Esophagus muscularis mucosa (tissue), 4 donors: ENCODE data around the gene TMEM220. TPM values are rescaled to one million over a fixed set of nuclear protein-coding genes. Genes with fewer than 3 reads are reported as not detected.

Experiments
- DNase-seq: peaks from one replicate; pipeline ENCODE4 v3.0.0-alpha.2; 2017; ENCODE audit errors: extremely low spot score
- H3K27ac ChIP-seq, 4 donors: fragments of 200-600 bp; sonication (generic); replicated peaks in 1 of 4; 1 replicate in 3 of 4; 2 replicates in 1 of 4; pipeline ENCODE4 v1.5.1; 2016 to 2019; ENCODE audit warnings: mild to moderate bottlenecking in 1 of 4
- H3K27me3 ChIP-seq, 4 donors: fragments of 200-600 bp; sonication (generic); one replicate each; pipeline versions ENCODE4 v1.5.1 to v1.6.0; 2016 to 2019
- H3K36me3 ChIP-seq, 4 donors: fragments of 200-600 bp; sonication (generic); one replicate each; pipeline ENCODE4 v1.5.1; 2016 to 2019
- H3K4me1 ChIP-seq, 4 donors: fragments of 200-600 bp; sonication (generic); one replicate each; pipeline ENCODE4 v1.5.1; 2016 to 2019
- H3K4me3 ChIP-seq, 4 donors: fragments of 200-600 bp; sonication (generic); 1 replicate in 2 of 4; 2 replicates in 2 of 4; pipeline ENCODE4 v1.5.1; 2016 to 2019; ENCODE audit warnings: mild to moderate bottlenecking in 4 of 4, moderate library complexity in 1 of 4
- H3K9me3 ChIP-seq, 4 donors: fragments of 200-600 bp; sonication (generic); 1 replicate in 3 of 4; 2 replicates in 1 of 4; pipeline ENCODE4 v1.5.1; 2016 to 2019
- CTCF ChIP-seq, 3 experiments: fragments of 200-600 bp in 2 of 3; fragments of 450-650 bp in 1 of 3; sonication (generic) in 2 of 3; IDR thresholded peaks; one replicate each; pipeline ENCODE4 v1.5.1; 2017 to 2019; ENCODE audit warnings: antibody characterized with exemption in 3 of 3, mild to moderate bottlenecking in 2 of 3, moderate library complexity in 1 of 3
- EP300 ChIP-seq: sonication (generic); formaldehyde crosslinking; IDR thresholded peaks from one replicate; pipeline ENCODE4 v1.6.1; 2017; ENCODE audit warnings: antibody characterized with exemption
- POLR2A ChIP-seq: fragments of 450-650 bp; IDR thresholded peaks from one replicate; pipeline ENCODE4 v1.6.1; 2017; ENCODE audit warnings: antibody characterized with exemption, moderate library complexity, mild to moderate bottlenecking, low read depth
- POLR2AphosphoS5 ChIP-seq, 2 donors: sonication (generic); formaldehyde crosslinking; IDR thresholded peaks; one replicate each; pipeline ENCODE4 v1.6.1; 2017; ENCODE audit warnings: antibody characterized with exemption in 2 of 2
- WGBS: methylation state at CpG from one replicate; pipeline ENCODE4 v1.1.5; 2018; 5-methylcytosine and 5-hydroxymethylcytosine counted together
- intact Hi-C: fragments of 100-400 bp; cut with DNase I; formaldehyde crosslinking; loops from one replicate; pipeline ENCODE4 v1.15.1; 2023
- total RNA-seq, 4 donors: library from RNA; depleted of rRNA; stranded (reverse); fragments of >200 nt; gene quantifications; one replicate each; pipeline versions ENCODE4 v1.1.0 to v1.2.1, GENCODE V29; 2016

Gene TMEM220
- total RNA-seq, 4 donors from 2014 or later: 7.5 to 15.4 (median 11.1) TPM

- Histone ChIP-seq H3K27me3 (no peaks in the 10 kb centered on the region), H3K4me3 (no peak overlapping the region), H3K27ac (no peak overlapping the region), H3K4me1 (peaks cover 0 to 1% (median under 1%) of the 10 kb centered on the region in 4 donors), H3K36me3 (peaks cover 42 to 74% (median 60%) of the 10 kb centered on the region in 4 donors), H3K9me3 (no peaks in the 10 kb centered on the region)
- no peak for TF ChIP-seq CTCF (IDR thresholded peaks at IDR 0.05)
- no peak for TF ChIP-seq EP300
- no peak for TF ChIP-seq POLR2A
- TF ChIP-seq POLR2AphosphoS5 (IDR thresholded peaks at IDR 0.05): no peak
- DNase-seq: no peak
- intact Hi-C loops: no loop called here
- WGBS: 91% methylated on average over 2 of the region's 2 CpGs
These were observed 42.3 kb downstream of the TMEM220 start for GRCh38 chr17:10687499-10687898.

- Histone ChIP-seq H3K27ac (peak overlapping the region in 1 of 4 donors; percentile 1), H3K4me3 (no peak overlapping the region), H3K9me3 (no peaks in the 10 kb centered on the region), H3K36me3 (peaks cover 36 to 73% (median 60%) of the 10 kb centered on the region in 4 donors), H3K27me3 (no peaks in the 10 kb centered on the region), H3K4me1 (peaks cover 0 to 18% (median 13%) of the 10 kb centered on the region in 4 donors)
- TF ChIP-seq POLR2A: no peak
- TF ChIP-seq CTCF (IDR thresholded peaks at IDR 0.05): peak in 2 of 3 experiments; percentile 12 to 42
- DNase-seq: no peak
- intact Hi-C loops: loop anchor here (5.0 kb wide), 1 partner anchor 37 kb away; no protein-coding TSS in a partner anchor
- 51% methylated on average over 2 of the region's 2 CpGs for WGBS
These were observed 46.0 kb downstream of the TMEM220 start for GRCh38 chr17:10683853-10684252.

- Histone ChIP-seq H3K36me3 (peaks cover 36 to 81% (median 71%) of the 10 kb centered on the region in 4 donors), H3K27ac (peak overlapping the region; percentile 45 to 64 (median 56)), H3K4me3 (no peak overlapping the region), H3K9me3 (no peaks in the 10 kb centered on the region), H3K27me3 (no peaks in the 10 kb centered on the region), H3K4me1 (peaks cover 0 to 18% (median 13%) of the 10 kb centered on the region in 4 donors)
- TF ChIP-seq EP300 (no peak), CTCF (IDR thresholded peaks at IDR 0.05) (no peak), POLR2A (no peak), POLR2AphosphoS5 (IDR thresholded peaks at IDR 0.05) (no peak)
- intact Hi-C loops: loop anchor here (5.0 kb wide), 1 partner anchor 35 kb away; no protein-coding TSS in a partner anchor
- WGBS: 60% methylated on average over 7 of the region's 7 CpGs
- DNase-seq: no peak
These were observed 47.9 kb downstream of the TMEM220 start for GRCh38 chr17:10681866-10682446.

GRCh38 chr17:10674704-10675103 is 55.1 kb downstream of the TMEM220 start:
- intact Hi-C loops: no loop called here
- TF ChIP-seq EP300: no peak
- TF ChIP-seq POLR2A: no peak
- TF ChIP-seq CTCF (IDR thresholded peaks at IDR 0.05): no peak
- TF ChIP-seq POLR2AphosphoS5 (IDR thresholded peaks at IDR 0.05): no peak
- Histone ChIP-seq H3K4me1 (no peaks in the 10 kb centered on the region), H3K4me3 (no peak overlapping the region), H3K36me3 (peaks cover 0 to 54% (median 47%) of the 10 kb centered on the region in 4 donors), H3K9me3 (no peaks in the 10 kb centered on the region), H3K27ac (no peak overlapping the region), H3K27me3 (no peaks in the 10 kb centered on the region)
- WGBS: 92% methylated on average over 4 of the region's 4 CpGs
- DNase-seq: no peak
